Articular chondrocyte of knee joint (primary cell): ENCODE data around the gene GSPT2. TPM values are rescaled to one million over a fixed set of nuclear protein-coding genes. Genes with fewer than 3 reads are reported as not detected.

Experiments
- total RNA-seq: library from RNA; depleted of rRNA; stranded (reverse); fragments of >200 nt; gene quantifications from 2 replicates; pipeline ENCODE4 v1.2.3, GENCODE V29; 2012

The GSPT2 gene
- 8.6 and 11.8 TPM in 2 replicates for total RNA-seq

GRCh38 chrX:51743179-51743957, at the start of gene GSPT2:
Gene GSPT2 (plus strand): TSS chrX:51743442. CDS start chrX:51743627, 185 bp downstream.

GRCh38 chrX:51710277-51711164, 32.7 kb upstream of the GSPT2 start, which contains the start of gene CENPVL1:
Gene CENPVL1 (plus strand): TSS chrX:51710512. CDS start chrX:51710512, 0 bp downstream.

Other genes with a start within 250 kb of the GSPT2 start
- 26.5 TPM in 2 replicates for gene NUDT11, start 246.8 kb upstream of the GSPT2 start, total RNA-seq
- 0.11 TPM in 1 of 2 replicates, not detected in the other for gene CENPVL3, start 124.5 kb upstream of the GSPT2 start, total RNA-seq
- gene CENPVL2, start 60.6 kb upstream of the GSPT2 start, total RNA-seq: not detected in 2 replicates
- gene CENPVL1, start 32.9 kb upstream of the GSPT2 start, total RNA-seq: not detected in 2 replicates
- gene MAGED1, start 150.2 kb downstream of the GSPT2 start, total RNA-seq: 257 and 313 TPM in 2 replicates